CD4-positive, alpha-beta T cell treated with Interleukin-4 for 1 hour (primary cell): ENCODE data around the gene EIF4E3.
A peak's percentile ranks its signal among the peaks of the same experiment; 100 is the strongest.

Experiments used
- DNase-seq, 2 donors: peaks; one replicate each; pipeline ENCODE4 v3.0.0-alpha.2; 2020 to 2022

Gene EIF4E3

DNA sequence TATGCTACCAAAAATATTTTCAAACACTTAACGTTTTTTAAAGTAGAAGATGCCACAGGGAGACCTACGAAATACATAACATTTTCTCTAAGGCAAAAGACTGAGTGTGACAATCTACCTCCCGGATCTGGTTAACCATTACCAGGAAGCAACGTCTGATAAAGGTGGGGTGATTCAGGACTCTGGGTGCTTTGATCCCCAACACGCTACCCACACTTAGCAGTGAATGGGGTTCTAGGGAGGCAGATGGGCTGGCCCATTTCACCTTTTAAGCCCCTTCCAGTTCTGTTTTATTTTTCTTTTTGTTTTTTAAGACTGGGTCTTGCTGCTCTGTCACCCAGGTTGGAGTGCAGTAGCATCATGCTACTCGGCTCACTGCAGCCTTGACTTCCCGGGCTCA is 39.5 kb downstream of the EIF4E3 start:
- DNase-seq = no peak

DNA sequence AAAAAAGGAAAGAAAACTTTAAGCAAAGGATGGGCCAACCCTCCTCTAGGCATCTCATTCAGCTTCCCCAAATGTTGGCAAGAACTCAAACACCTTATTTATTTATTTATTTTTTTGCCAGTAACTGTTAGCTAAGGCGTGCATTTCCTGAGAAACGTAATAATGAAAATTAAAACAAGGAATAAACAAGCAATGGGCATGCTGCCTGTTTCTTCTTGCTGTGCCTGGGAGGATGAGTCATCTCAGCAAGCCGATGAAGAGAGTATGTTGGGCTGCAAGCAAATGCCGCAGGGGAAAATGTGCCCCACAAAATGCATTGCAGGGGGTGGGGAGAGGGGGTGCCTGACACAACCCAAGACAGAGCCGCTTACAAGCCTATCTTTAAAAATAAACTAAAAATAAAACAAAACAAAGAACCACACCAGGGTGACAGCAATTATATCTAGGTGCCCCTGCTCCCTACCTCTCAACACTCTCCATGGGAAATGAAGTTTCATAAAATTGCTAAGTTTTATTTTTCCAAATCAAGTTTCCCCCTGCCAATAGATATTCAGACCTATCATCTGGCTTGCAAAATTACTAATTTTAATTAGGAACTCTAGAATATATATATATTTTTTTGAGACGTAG is 40.3 kb downstream of the EIF4E3 start:
- no peak for DNase-seq

DNA sequence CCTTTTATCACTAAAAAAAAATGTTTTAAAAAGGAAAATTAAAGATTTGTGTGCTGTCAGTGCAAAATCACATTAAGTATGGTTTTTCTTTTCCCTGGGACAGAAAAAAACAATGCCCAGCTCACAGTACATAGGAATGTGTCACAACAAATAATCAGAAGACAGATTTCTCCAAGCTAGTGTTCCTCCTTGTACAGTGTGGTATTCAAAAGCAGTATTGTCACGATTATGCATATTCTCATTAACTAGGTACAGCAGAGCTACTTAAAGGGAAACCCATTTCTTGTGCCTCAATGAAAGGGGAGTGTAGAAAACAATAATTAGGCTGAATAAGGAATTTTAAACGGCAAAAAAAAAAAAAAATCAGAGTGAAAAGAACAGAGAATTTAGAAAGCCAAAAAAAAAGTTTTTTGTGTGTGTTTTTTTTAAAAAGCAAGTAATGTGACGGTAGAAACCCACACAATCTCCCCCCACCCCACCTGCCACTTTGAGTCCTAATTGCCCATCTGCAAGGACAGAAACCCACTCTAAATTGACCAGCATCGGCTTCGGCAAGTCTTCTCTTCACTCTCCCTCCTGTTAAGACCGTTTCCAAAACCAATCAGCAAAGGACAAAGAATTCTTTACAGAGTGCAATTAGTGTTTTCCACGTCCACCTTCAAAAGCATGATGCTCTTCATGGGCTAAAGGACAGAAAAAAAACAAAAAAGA is 41.0 kb downstream of the EIF4E3 start:
- DNase-seq = no peak

DNA sequence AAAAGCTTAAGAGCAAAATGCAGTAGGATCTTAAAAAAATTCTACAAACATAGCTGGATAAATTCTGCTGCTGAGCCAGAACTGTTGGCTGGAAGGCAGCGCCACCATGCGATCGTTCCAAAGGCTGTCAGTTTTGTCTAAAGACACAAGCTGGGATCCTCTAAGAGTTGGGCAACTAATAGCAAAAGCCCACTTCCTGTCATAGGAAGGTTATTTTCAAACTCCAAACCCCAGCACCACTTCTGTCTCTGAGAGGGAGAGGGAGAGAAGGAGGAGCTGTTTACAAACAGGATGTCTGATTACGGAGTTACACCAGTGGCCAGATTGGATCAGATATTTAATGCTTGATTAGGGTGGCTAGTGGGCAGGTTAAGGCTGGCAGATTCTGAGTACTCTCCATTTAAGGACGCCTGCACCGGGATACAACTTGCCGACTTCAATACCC is 44.0 kb downstream of the EIF4E3 start:
- peak; percentile 8 to 38 for DNase-seq

DNA sequence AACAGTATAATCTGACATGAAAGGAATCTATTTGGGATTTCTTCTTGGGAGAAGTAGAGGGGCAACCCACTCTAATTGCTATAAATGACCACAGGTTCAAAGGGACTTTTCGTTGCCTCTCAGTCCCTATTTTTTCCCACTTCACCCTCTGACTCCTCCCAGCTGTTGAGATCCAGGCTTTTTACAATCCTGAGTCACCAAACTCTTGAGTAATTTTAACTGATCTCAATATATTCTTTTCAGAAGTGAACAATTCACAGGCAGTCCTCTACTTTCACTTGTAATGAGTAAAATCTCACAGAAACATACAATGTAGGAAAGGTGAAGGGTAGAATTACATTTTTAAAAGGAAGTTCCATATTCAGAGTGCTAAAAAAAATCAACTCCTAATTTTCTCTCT is 44.6 kb downstream of the EIF4E3 start:
- DNase-seq = no peak

DNA sequence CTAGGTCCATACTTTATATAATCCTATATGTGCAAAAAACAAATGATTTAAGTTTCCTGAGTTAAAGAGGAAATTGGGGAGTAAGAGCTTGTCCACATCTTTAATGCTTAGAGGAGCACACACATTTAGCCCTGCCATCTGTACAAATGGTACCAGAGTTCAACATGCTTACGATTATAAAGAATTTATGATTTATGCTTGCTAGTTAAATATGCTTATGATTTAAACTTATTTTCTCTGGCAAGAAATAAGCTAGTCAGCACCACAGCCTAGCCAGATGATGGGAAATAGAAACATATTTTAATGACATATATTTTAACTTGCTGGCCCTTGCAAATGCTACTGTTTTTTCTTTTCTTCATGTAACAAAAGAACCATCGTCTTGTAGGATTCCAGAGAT is 48.3 kb downstream of the EIF4E3 start:
- DNase-seq = no peak

DNA sequence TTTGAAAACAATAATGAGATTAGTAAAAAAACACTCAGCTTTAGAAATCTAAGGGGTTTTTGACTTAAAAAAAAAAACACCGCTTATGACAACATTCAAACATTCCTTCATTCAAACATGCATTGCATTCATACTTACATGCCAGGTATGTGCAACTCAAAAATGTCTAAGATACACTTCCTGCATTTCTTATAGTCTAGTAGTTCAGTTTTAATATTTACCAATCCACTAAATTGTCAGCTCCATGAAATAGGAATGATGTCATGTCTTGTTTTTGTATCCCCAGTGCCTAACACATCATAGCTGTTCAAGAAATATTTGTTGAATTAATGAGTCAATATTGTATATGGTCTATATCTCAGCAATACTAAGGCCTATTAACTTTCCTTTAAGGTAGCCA is 51.7 kb downstream of the EIF4E3 start:
- no peak for DNase-seq

DNA sequence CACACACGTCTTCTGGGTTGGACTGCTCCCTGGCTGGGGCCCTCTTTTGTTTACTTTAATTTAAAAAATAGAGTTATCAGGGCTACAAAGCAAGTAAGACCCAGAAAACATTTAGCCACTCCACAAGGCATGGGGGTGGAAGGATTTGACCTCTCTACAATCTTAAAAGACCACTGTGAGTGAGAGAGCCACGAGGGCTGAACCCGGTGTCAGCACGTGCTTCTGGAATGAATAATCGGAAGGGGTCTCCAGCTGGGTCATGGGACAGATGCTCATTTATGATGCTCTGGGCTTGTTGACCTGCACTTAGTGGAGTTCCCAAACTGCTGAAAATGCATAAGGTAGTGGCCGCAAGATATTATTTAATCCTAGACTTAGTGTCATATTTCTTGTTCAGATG is 52.4 kb downstream of the EIF4E3 start:
- DNase-seq = no peak

DNA sequence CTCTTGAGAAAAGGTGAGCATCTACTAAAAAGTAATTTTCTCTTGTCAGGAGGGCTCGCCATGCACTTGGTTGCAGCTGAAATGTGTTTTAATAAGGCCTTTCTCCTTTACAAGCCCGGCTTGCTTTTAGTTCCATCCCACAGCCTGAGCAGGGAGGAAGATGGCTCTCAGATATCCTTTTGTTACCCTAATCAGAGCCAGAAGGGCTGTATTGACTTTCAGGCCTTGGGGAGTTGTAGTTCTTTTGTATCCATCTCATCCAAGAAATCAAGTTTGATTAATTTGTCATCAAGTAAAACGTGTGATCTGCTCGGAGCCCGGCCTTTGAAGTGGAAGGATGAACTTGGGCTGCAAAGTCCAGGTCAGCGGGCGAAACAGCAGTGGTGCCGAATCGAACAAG is 52.9 kb downstream of the EIF4E3 start:
- DNase-seq = no peak

DNA sequence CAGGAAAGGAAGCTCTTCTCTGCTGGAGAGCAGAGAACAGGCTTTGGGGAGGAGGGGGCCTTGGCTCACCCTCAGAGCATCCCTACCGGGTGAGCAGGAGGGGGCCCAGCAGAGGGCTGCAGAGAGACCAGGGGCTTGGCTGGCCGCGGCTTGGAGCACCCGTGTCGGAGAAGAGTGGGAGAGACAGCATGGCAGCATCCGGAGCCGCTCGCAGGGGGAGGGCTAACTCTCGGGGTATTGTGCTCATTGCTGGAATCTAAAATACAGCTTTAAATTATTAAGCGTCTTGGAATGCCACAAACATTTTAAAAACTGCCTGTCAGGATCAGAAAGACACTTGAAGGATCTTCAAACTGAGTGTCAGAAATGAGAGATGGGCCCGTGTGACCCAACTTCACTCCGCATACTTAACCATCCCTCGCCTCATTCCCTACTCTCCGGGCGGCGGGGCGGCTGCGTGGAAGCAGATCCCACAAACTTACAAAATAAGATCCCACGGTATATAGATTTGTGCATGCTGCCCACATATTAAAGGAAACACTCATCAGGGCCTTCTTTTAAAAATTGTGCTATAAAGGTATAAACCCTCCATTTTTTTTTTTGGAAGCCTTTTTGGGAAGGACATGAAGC is 53.9 kb downstream of the EIF4E3 start:
- DNase-seq = no peak

DNA sequence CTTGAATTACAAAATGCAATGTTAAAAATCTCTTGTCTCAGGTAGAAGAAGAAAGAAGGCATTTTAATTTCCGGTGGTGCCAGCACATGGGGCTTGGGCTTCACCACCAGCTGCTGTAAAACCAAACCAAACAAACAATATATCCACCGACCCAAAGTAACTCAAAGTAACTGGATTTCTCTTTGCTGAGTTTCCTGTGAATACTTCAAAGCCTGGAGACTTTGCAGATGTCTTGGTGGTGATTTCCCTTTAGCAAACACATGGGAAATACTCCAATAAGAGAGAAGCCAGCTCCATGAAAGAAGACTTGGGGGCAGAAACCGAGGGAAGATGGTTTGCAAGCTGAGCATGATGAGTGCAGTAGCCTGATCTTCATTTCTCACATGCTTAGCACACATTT is 62.6 kb downstream of the EIF4E3 start:
- no peak for DNase-seq

DNA sequence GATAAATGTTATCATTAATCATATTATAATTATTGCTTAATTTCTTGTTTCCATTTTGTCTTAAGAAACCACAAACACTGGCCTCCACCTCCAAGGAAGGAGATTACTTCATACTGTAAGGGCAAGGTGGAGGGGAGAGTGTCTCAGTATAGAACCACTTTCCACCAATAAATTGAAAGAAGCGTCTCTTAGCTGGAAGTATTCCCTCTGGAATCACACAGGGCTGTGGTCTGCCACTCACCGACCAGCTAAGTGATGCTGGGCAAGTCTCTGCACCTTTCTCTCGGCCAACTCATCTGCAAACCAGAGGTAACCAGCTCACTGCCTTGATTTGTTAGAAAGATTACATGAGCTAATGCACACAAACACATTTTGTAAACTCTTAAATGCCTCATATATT is 63.1 kb downstream of the EIF4E3 start:
- no peak for DNase-seq

DNA sequence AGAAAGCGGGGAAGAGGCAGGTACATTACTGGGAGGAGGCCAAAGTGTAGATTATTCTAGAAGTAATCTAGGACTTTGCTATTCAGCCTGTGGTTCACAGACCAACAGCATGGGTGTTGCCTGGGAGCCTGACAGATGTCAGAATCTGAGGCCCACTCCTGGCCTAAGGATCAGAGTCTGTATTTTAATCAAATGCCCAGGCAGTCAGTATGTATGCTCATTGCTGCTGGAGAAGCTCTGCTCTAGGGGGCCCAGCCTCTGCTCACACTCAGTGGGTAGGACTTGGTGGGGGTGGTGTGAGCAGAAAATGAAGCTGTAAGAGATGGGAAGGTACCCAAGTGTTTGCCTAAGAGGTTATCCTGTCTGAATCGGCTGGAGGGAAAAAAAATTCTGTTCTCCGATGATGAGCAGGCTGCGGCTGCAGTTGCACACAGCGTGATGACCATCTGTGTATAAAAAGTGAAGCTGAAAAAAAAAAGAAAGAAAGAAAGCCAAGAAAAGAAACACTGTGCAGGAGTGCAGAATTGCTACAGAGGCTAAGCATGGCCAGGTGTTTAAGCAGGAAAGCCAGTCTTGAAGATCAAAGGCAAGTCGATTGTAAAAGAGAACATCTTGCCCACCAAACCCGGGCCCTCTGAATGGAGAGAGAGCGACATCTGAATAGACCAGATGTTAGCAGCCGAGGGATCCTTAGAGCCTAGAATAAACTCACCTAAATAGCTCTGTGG is 65.2 kb downstream of the EIF4E3 start:
- DNase-seq = no peak

DNA sequence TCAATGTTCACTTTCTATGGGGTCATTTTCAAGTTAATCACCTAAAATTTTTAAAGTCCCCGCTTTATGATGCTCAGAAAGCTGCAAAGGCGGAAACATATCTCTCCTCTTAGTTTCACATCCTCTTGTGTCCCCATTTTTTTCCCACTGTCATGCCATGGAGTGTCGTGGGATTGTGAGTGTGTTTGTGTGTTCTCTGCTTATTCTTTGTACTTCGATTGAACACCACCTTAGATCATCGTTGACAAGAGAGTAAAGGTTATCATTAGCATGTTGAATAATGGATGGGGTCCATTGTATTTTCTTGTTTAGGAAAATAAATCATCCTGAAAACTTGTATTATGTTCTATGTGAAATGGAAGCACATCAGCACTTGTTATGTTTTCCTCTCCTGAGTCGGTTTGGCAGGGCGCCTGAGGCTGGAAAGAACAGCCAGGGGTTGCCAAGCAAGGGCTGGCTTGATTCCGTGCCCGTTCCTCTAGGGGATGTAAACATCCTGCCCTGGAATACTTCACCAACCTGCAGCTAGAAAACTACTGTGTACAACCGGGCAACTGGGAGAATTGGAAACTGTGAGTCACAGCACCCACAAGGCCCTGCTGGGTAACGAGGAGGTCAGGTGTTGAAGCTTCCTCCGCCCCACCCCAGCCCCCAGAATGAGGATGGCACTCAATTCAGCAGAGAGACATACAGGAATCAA is 67.2 kb downstream of the EIF4E3 start:
- DNase-seq = no peak

DNA sequence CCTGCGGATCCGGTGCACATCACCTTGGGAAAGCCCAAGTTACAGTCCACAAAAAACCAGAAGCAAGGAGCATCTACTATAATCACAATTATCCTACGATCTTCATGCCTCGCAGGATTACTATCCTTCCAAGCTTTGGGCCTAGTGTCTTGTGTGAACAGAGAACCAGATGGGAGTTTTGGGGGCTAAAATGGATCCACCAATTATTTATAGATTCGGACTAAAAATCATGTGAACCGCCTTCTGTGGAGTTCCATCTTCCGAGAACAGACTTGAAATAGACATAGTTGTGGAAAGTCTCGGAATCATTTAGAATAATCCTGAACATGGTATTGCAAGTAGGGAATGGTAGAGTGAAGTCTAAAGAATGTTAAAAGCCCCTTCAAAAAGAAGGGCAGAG is 70.1 kb downstream of the EIF4E3 start:
- no peak for DNase-seq

DNA sequence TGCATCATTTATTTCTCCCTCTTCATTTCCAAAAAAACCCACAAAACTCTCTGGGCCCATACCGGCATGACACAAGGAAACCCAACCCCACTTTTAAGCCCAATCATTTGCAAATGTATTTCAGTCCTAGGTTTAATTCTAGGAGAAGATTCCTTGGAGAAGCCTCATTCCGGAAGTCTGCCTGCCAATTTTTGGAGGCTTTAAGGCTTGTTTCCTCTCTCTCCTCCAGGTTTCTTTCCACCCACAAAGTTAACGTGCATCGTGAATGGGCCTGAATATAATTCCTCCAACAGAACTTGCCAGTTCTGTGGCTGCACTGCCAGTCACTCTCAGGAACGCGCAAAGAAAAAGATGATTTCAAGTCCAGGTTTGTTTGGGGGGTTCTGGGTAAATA is 71.8 kb downstream of the EIF4E3 start:
- DNase-seq = no peak

DNA sequence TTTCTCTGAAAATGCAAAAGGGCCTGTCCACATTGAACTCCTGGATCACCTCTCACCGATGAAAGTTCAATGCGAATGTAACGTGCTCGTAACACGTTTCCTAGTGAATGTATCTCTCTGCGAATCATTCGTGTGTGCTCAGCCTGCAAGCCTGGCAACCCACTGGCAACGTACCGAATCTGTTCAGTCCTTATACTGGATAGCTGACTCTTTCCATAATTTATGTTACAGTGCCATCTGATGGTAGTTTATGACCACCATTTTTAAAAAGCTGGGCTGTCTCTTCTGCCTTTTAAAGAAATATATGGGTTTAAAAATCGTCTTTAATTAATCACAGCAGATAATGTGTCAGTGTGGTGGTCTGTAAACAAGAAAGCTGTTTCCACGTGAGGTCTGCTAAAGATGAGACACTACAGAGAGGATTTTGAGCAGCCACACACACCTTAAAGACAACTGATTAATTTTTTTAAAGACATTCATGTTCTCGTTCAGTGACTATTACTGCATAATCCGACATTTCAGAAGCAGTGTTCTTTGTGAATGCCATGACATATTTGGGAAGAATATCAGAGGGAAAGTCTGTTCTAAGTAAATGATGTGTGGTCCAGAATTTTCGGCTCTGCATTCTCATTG is 72.3 kb downstream of the EIF4E3 start:
- peak; percentile 14 to 17 for DNase-seq

DNA sequence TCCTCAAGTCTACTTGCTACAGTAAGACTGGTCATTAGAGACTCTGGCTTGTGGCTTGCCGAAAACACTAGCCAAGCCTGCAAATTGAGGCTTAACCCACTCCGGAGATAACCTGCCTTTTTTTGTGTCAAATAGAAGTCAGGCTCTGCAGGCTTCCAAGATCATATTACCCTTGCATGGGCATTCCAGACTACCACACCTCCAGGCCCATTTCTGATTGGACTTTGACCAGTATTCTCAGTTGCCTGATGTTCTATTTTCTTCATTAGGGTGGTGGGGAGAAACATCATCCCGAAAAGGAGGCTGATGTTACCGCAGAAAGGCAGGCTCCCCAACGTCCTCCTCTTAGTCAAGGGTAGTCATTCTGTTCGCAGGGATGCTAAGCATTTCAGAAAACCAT is 73.6 kb downstream of the EIF4E3 start:
- no peak for DNase-seq

DNA sequence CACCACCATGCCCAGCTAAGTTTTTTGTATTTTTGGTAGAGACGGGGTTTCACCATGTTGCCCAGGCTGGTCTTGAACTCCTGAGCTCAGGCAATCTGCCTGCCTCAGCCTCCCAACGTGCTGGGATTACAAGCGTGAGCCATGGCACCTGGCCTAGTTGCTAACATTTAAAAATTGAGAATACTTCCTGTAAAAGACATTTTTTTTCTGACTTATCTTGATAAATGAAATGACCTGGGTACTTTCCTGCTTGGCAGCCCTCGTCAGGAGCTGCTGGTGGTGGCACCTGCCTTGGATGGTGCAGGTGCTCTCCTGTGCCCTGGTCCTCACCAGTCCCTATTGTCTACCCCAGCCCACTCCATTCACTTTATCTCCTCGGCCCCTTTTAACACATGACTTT is 74.8 kb downstream of the EIF4E3 start:
- no peak for DNase-seq

DNA sequence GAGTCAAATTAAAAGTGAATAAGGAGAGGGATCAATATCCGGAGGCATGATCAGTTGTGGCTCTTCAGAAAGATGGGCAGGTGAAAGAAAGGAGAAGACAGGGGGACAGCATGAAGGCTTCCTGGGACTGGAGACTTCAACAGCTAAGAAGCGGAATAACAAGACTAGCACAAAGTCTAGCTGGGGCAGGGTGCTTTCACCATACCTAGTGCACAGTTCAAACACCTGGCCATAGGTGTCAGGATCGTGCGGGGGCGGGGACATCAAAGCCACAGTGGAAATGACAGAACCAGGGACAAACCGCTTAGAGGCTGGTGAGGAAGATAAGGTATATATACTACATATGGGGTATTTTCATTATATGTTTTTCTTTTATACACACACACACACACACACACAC is 75.4 kb downstream of the EIF4E3 start:
- DNase-seq = no peak

DNA sequence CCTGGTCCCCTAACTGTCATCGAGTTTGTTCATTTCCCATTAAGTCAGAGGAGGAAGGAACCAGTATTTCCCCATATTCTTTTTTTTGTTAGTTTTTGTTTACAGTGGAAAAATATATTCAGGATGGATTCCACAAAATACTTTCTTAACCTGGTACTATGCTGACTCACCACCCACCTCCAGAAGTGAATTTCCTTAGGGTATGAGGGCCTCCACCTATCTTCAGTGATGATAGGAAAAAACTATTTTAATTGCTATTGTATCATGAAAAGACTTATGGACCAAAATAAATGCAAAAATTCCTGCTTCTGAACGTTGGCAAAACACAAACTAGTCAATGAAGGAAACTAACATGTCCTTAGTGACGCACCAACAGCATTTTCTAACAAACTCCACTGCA is 77.5 kb downstream of the EIF4E3 start:
- DNase-seq = no peak

DNA sequence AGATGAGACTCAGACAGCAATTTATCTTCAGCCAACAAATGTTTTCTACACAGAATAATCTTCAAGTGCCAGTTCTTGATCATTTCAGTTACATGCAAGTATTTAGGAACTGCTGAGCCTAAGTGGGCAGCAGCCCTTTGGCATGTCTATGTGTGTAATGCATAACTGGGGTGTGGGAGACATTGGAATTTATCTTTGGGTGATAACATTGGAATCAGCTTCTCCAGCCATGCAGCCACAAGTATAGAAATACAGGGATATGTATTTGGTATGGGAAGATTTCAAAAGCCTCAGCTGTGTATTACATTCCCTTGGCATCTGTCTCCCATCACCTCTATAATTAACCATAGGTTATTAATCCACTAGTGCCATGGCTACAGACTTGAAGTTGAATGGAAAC is 78.2 kb downstream of the EIF4E3 start:
- no peak for DNase-seq

DNA sequence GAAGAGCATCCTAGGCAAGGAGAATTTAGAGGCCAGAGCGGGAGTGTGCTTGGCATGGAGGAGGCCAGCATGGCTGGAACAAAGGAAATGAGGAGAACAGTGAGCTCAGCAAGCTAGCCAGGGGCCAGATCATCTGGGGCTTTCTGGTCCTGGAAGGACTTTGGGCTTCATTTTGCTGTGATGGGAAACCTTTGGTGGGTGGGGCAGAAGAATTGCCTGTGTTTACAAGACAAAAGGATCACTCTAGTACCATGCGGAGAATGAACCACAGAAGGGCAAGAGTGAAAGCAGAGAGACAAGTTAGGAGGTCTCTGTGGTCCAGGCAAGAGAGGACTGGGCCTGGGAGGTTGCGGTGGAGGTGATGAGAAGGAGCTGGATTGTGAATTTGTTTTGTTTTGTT is 80.1 kb downstream of the EIF4E3 start:
- DNase-seq = no peak
